Measurements from ENCODE around the gene TRIM44. TPM values are rescaled to one million over a fixed set of nuclear protein-coding genes. Genes with fewer than 3 reads are reported as not detected.

TRIM44 gene
- total RNA-seq, 2 experiments from 2014 or later: 11.3 to 19.9 TPM

DNA sequence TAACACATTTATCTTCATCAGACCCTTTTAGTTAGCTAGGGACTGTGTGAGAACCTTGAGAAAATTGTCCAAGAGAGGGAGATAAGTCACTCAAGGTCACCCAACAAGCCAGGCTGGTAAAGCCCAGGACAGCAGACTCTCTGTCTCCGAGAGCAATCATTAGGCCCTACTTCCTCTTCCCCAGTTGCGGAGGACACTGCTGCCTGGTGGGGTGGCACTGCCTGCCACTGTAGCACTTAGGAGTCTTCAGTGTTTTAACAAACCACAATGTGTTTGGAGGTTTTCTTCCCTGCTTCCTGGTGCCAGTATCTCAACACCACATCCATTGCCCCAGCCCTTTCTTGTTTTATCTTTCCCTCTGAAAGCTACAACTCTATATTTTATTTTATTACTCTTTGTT is 149.2 kb downstream of the TRIM44 start:
- H3K27ac ChIP-seq (ENCODE audit: low read depth, low read length, poor library complexity, severe bottlenecking): no peak overlapping the region
- no peak for DNase-seq (ENCODE audit: low spot score)
- H3K36me3 ChIP-seq (ENCODE audit: insufficient read depth, low read length): no peaks in the 10 kb centered on the region
- H2AFZ ChIP-seq (ENCODE audit: low read length): no peak overlapping the region
- no peaks in the 10 kb centered on the region for H3K9me3 ChIP-seq (ENCODE audit: low read length)
- POLR2A ChIA-PET: no interaction called here
- no TSS peak for BruUV-seq (replicated peaks)
- no peaks in the 10 kb centered on the region for H3K79me2 ChIP-seq (ENCODE audit: insufficient read depth, low read depth, low read length)
- intact Hi-C loops (cut with micrococcal nuclease; ENCODE audit: unreplicated experiment): no loop called here
- no peak overlapping the region for H3K4me3 ChIP-seq (ENCODE audit: low read depth, low read length, poor library complexity, severe bottlenecking)
- no peak overlapping the region for H3K4me2 ChIP-seq (ENCODE audit: low read length)
- TF ChIP-seq EZH2phosphoT487 (IDR thresholded peaks at IDR 0.05; ENCODE audit: borderline replicate concordance, low read depth, low read length): no peak
- TF ChIP-seq, protein P1, sequence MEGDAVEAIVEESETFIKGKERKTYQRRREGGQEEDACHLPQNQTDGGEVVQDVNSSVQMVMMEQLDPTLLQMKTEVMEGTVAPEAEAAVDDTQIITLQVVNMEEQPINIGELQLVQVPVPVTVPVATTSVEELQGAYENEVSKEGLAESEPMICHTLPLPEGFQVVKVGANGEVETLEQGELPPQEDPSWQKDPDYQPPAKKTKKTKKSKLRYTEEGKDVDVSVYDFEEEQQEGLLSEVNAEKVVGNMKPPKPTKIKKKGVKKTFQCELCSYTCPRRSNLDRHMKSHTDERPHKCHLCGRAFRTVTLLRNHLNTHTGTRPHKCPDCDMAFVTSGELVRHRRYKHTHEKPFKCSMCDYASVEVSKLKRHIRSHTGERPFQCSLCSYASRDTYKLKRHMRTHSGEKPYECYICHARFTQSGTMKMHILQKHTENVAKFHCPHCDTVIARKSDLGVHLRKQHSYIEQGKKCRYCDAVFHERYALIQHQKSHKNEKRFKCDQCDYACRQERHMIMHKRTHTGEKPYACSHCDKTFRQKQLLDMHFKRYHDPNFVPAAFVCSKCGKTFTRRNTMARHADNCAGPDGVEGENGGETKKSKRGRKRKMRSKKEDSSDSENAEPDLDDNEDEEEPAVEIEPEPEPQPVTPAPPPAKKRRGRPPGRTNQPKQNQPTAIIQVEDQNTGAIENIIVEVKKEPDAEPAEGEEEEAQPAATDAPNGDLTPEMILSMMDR (conservative IDR thresholded peaks at IDR 0.05; ENCODE audit: low read length): no peak
- CTCF ChIA-PET (ENCODE audit: unreplicated experiment): no interaction called here
- no peaks in the 10 kb centered on the region for H4K20me1 ChIP-seq (ENCODE audit: insufficient read depth, low read length)
- H3K4me1 ChIP-seq (ENCODE audit: insufficient read depth, low read length, poor library complexity, severe bottlenecking): no peaks in the 10 kb centered on the region
- H3K9me2 ChIP-seq (ENCODE audit: insufficient read depth, low read length): no peaks in the 10 kb centered on the region

DNA sequence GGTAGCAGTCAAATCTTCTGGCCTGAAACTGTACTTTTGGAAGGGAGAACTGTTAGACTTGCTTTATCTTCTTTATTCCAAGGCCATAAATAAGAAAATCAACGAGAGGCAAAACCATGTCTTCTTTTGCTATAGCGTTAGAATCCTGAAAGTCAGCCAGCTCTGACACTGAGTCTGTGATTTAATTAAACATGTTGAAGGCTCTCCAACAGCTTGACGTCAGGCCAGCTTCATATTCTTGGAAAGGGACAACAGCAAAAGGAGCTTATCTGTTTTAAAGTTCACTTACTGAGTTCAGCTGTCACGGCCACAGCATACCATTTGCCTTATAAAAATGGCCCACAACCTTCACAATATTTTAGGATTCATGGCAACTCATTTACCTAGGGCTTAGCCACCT is 150.3 kb downstream of the TRIM44 start:
- intact Hi-C loops (cut with micrococcal nuclease; ENCODE audit: unreplicated experiment): no loop called here

DNA sequence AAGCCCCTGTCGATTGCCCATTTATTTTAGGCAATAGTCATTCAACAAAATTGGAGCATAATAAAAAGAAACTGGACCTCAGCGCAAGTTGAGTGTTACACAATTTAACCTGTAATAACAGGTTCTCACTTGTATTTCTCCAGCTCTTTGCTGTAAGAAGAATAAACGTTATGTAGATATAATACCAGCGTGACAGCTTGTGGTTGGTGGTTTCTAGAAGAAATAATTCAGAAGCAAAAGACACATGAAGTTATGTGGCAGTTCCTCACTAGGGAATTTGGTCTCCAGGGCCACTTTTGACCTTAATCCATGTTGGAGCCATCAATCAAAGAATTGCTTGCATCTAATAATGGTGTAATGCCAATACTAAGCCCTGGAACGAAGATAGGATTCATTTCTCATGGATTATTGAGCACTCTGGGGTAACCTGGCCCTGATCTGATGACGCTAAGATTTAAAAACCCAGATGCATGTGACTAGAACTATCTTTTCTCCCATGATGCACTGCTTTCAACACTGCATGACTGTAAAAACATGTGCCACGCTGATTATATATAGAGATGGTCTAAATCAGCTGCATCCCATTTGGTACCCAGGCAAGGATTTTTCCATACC is 151.6 kb downstream of the TRIM44 start:
- ChIA-PET CTCF (ENCODE audit: unreplicated experiment) (no interaction called here), POLR2A (interaction anchor here (0.5 kb wide), 1 partner anchor 488 kb away, joined by 4 read pairs; no protein-coding TSS in a partner anchor)
- Histone ChIP-seq H3K27ac (ENCODE audit: low read depth, low read length, poor library complexity, severe bottlenecking) (no peak overlapping the region), H3K4me3 (ENCODE audit: low read depth, low read length, poor library complexity, severe bottlenecking) (no peak overlapping the region), H3K9me3 (ENCODE audit: low read length) (no peaks in the 10 kb centered on the region), H4K20me1 (ENCODE audit: insufficient read depth, low read length) (no peaks in the 10 kb centered on the region), H3K9me2 (ENCODE audit: insufficient read depth, low read length) (no peaks in the 10 kb centered on the region), H3K4me2 (ENCODE audit: low read length) (no peak overlapping the region), H2AFZ (ENCODE audit: low read length) (no peak overlapping the region), H3K36me3 (ENCODE audit: insufficient read depth, low read length) (no peaks in the 10 kb centered on the region), H3K79me2 (ENCODE audit: insufficient read depth, low read depth, low read length) (no peaks in the 10 kb centered on the region), H3K4me1 (ENCODE audit: insufficient read depth, low read length, poor library complexity, severe bottlenecking) (no peaks in the 10 kb centered on the region)
- DNase-seq (ENCODE audit: low spot score): no peak
- BruUV-seq (replicated peaks): no TSS peak
- intact Hi-C loops (cut with micrococcal nuclease; ENCODE audit: unreplicated experiment): no loop called here
- no peak for TF ChIP-seq EZH2phosphoT487 (IDR thresholded peaks at IDR 0.05; ENCODE audit: borderline replicate concordance, low read depth, low read length)
- TF ChIP-seq, protein P1 (conservative IDR thresholded peaks at IDR 0.05; ENCODE audit: low read length): no peak

More for the DNA sequence above, 150.3 kb downstream of the TRIM44 start:
- no peaks in the 10 kb centered on the region for H3K9me3 ChIP-seq (ENCODE audit: low read length)
- no peaks in the 10 kb centered on the region for H3K79me2 ChIP-seq (ENCODE audit: insufficient read depth, low read depth, low read length)
- H3K9me2 ChIP-seq (ENCODE audit: insufficient read depth, low read length): no peaks in the 10 kb centered on the region
- TF ChIP-seq, protein P1 (conservative IDR thresholded peaks at IDR 0.05; ENCODE audit: low read length): no peak
- no peak for TF ChIP-seq EZH2phosphoT487 (IDR thresholded peaks at IDR 0.05; ENCODE audit: borderline replicate concordance, low read depth, low read length)
- no peak overlapping the region for H3K27ac ChIP-seq (ENCODE audit: low read depth, low read length, poor library complexity, severe bottlenecking)
- no peaks in the 10 kb centered on the region for H3K36me3 ChIP-seq (ENCODE audit: insufficient read depth, low read length)
- H3K4me1 ChIP-seq (ENCODE audit: insufficient read depth, low read length, poor library complexity, severe bottlenecking): no peaks in the 10 kb centered on the region
- H3K4me3 ChIP-seq (ENCODE audit: low read depth, low read length, poor library complexity, severe bottlenecking): no peak overlapping the region
- no peaks in the 10 kb centered on the region for H4K20me1 ChIP-seq (ENCODE audit: insufficient read depth, low read length)
- H2AFZ ChIP-seq (ENCODE audit: low read length): no peak overlapping the region
- no peak for DNase-seq (ENCODE audit: low spot score)
- no TSS peak for BruUV-seq (replicated peaks)
- POLR2A ChIA-PET: interaction anchor here (1.6 kb wide), 1 partner anchor 9 kb away, joined by 9 read pairs; no protein-coding TSS in a partner anchor
- CTCF ChIA-PET (ENCODE audit: unreplicated experiment): no interaction called here
- no peak overlapping the region for H3K4me2 ChIP-seq (ENCODE audit: low read length)
